ENCODE results near the gene ZSCAN29. TPM values are rescaled to one million over a fixed set of nuclear protein-coding genes. Genes with fewer than 3 reads are reported as not detected.

The ZSCAN29 gene
- total RNA-seq, 1 donor from 2014 or later: 27.8 TPM

GRCh38 chr15:43414196-43414595 is 43.4 kb upstream of the ZSCAN29 start:
- peak overlapping the region; percentile 73 for H3K27ac Mint-ChIP-seq (ENCODE audit: unreplicated experiment)
- peaks cover 17% of the 10 kb centered on the region for H3K4me1 Mint-ChIP-seq (ENCODE audit: low read depth, unreplicated experiment)
- Histone ChIP-seq H3K27me3 (ENCODE audit: insufficient read depth, low read length) (no peaks in the 10 kb centered on the region), H4K20me1 (ENCODE audit: insufficient read depth, low read length) (peaks cover 13% of the 10 kb centered on the region), H3K36me3 (ENCODE audit: insufficient read depth, low read length) (peaks cover 58% of the 10 kb centered on the region), H2AFZ (ENCODE audit: low read depth, low read length) (no peak overlapping the region), H3K4me1 (ENCODE audit: insufficient read depth, low read length) (no peaks in the 10 kb centered on the region), H3K79me2 (ENCODE audit: insufficient read depth, low read length) (no peaks in the 10 kb centered on the region), H3K9me3 (ENCODE audit: insufficient read depth, low read depth, low read length) (no peaks in the 10 kb centered on the region), H3K4me2 (ENCODE audit: low read length) (no peak overlapping the region), H3K27ac (ENCODE audit: low read depth, low read length) (no peak overlapping the region), H3K4me3 (ENCODE audit: insufficient read depth, low read depth, low read length) (no peak overlapping the region), H3K9ac (ENCODE audit: low read length) (no peak overlapping the region)
- H3K27me3 Mint-ChIP-seq (ENCODE audit: low read depth, unreplicated experiment): no peaks in the 10 kb centered on the region
- no peak for TF ChIP-seq EZH2 (IDR thresholded peaks at IDR 0.05; ENCODE audit: insufficient read depth, low read length)
- TF ChIP-seq CTCF (IDR thresholded peaks at IDR 0.05; ENCODE audit: insufficient read depth, low read depth, low read length): no peak
- H3K36me3 Mint-ChIP-seq (ENCODE audit: low read depth, unreplicated experiment): peaks cover 32% of the 10 kb centered on the region
- DNase-seq (ENCODE audit: low read depth): no peak
- H3K9me3 Mint-ChIP-seq (ENCODE audit: unreplicated experiment): no peaks in the 10 kb centered on the region
- no peak for FAIRE-seq
- H3K4me3 Mint-ChIP-seq (ENCODE audit: unreplicated experiment): no peak overlapping the region

- Mint-ChIP-seq H3K27ac (ENCODE audit: unreplicated experiment) (no peak overlapping the region), H3K4me1 (ENCODE audit: low read depth, unreplicated experiment) (peaks cover 15% of the 10 kb centered on the region), H3K4me3 (ENCODE audit: unreplicated experiment) (no peak overlapping the region), H3K27me3 (ENCODE audit: low read depth, unreplicated experiment) (no peaks in the 10 kb centered on the region), H3K9me3 (ENCODE audit: unreplicated experiment) (no peaks in the 10 kb centered on the region), H3K36me3 (ENCODE audit: low read depth, unreplicated experiment) (peaks cover 38% of the 10 kb centered on the region)
- Histone ChIP-seq H2AFZ (ENCODE audit: low read depth, low read length) (no peak overlapping the region), H3K9ac (ENCODE audit: low read length) (no peak overlapping the region), H3K27me3 (ENCODE audit: insufficient read depth, low read length) (no peaks in the 10 kb centered on the region), H3K9me3 (ENCODE audit: insufficient read depth, low read depth, low read length) (no peaks in the 10 kb centered on the region), H3K79me2 (ENCODE audit: insufficient read depth, low read length) (no peaks in the 10 kb centered on the region), H3K27ac (ENCODE audit: low read depth, low read length) (no peak overlapping the region), H3K4me3 (ENCODE audit: insufficient read depth, low read depth, low read length) (no peak overlapping the region), H3K36me3 (ENCODE audit: insufficient read depth, low read length) (peaks cover 68% of the 10 kb centered on the region), H3K4me1 (ENCODE audit: insufficient read depth, low read length) (no peaks in the 10 kb centered on the region), H4K20me1 (ENCODE audit: insufficient read depth, low read length) (peaks cover 20% of the 10 kb centered on the region), H3K4me2 (ENCODE audit: low read length) (no peak overlapping the region)
- TF ChIP-seq CTCF (IDR thresholded peaks at IDR 0.05; ENCODE audit: insufficient read depth, low read depth, low read length): no peak
- TF ChIP-seq EZH2 (IDR thresholded peaks at IDR 0.05; ENCODE audit: insufficient read depth, low read length): no peak
- no peak for FAIRE-seq
- no peak for DNase-seq (ENCODE audit: low read depth)
Measured at GRCh38 chr15:43412096-43412495, 41.3 kb upstream of the ZSCAN29 start.

GRCh38 chr15:43410572-43411214 is 39.9 kb upstream of the ZSCAN29 start:
- H3K9ac ChIP-seq (ENCODE audit: low read length): no peak overlapping the region
- Mint-ChIP-seq H3K27me3 (ENCODE audit: low read depth, unreplicated experiment) (no peaks in the 10 kb centered on the region), H3K9me3 (ENCODE audit: unreplicated experiment) (no peaks in the 10 kb centered on the region), H3K27ac (ENCODE audit: unreplicated experiment) (peak overlapping the region; percentile 71), H3K36me3 (ENCODE audit: low read depth, unreplicated experiment) (peaks cover 38% of the 10 kb centered on the region), H3K4me1 (ENCODE audit: low read depth, unreplicated experiment) (peaks cover 10% of the 10 kb centered on the region), H3K4me3 (ENCODE audit: unreplicated experiment) (peak overlapping the region; percentile 5)
- no peak overlapping the region for H3K4me3 ChIP-seq (ENCODE audit: insufficient read depth, low read depth, low read length)
- DNase-seq (ENCODE audit: low read depth): peak; percentile 16
- no peak for FAIRE-seq
- H3K4me1 ChIP-seq (ENCODE audit: insufficient read depth, low read length): no peaks in the 10 kb centered on the region
- TF ChIP-seq EZH2 (IDR thresholded peaks at IDR 0.05; ENCODE audit: insufficient read depth, low read length): no peak
- no peak for TF ChIP-seq CTCF (IDR thresholded peaks at IDR 0.05; ENCODE audit: insufficient read depth, low read depth, low read length)
- H3K36me3 ChIP-seq (ENCODE audit: insufficient read depth, low read length): peaks cover 72% of the 10 kb centered on the region
- no peaks in the 10 kb centered on the region for H3K27me3 ChIP-seq (ENCODE audit: insufficient read depth, low read length)
- no peaks in the 10 kb centered on the region for H3K9me3 ChIP-seq (ENCODE audit: insufficient read depth, low read depth, low read length)
- H3K79me2 ChIP-seq (ENCODE audit: insufficient read depth, low read length): no peaks in the 10 kb centered on the region
- H3K4me2 ChIP-seq (ENCODE audit: low read length): no peak overlapping the region
- peaks cover 20% of the 10 kb centered on the region for H4K20me1 ChIP-seq (ENCODE audit: insufficient read depth, low read length)
- H3K27ac ChIP-seq (ENCODE audit: low read depth, low read length): no peak overlapping the region
- no peak overlapping the region for H2AFZ ChIP-seq (ENCODE audit: low read depth, low read length)

Data from astrocyte (in vitro differentiated cells and primary cell).